Kidney (tissue), 14 donors: Measurements from ENCODE around the gene PPP1R17. TPM values are rescaled to one million over a fixed set of nuclear protein-coding genes. Genes with fewer than 3 reads are reported as not detected.

Source experiments
- DNase-seq, 5 donors: peaks; one replicate each; pipeline ENCODE4 v3.0.0-alpha.2; 2013 to 2020
- FAIRE-seq: peaks from 2 replicates; lab custom pipeline; 2012; peaks lifted over from hg19 to GRCh38; lab: Jason Lieb, UNC
- H3K27ac ChIP-seq, 2 donors: one replicate each; pipeline ENCODE4 v1.7.0; 2013; ENCODE audit warnings: low read depth in 2 of 2, low read length in 2 of 2, inconsistent platforms in 1 of 2
- H3K27me3 ChIP-seq: one replicate; pipeline ENCODE4 v1.7.1; 2013; ENCODE audit warnings: low read length, inconsistent platforms; ENCODE audit not compliant: control insufficient read depth, insufficient read depth
- H3K36me3 ChIP-seq, 3 donors: one replicate each; pipeline versions ENCODE4 v1.7.0 to v1.7.1; 2013; ENCODE audit warnings: low read length in 3 of 3, control low read depth in 1 of 3, inconsistent platforms in 1 of 3; ENCODE audit not compliant: insufficient read depth in 3 of 3, control insufficient read depth in 2 of 3
- H3K4me1 ChIP-seq, 3 donors: one replicate each; pipeline versions ENCODE4 v1.7.0 to v1.7.1; 2013; ENCODE audit warnings: low read length in 3 of 3, inconsistent platforms in 1 of 3, low read depth in 1 of 3; ENCODE audit not compliant: control insufficient read depth in 2 of 3, insufficient read depth in 2 of 3
- H3K4me3 ChIP-seq, 3 donors: one replicate each; pipeline versions ENCODE4 v1.7.0 to v1.8.1; 2013; ENCODE audit warnings: low read length in 3 of 3, control low read depth in 1 of 3, inconsistent platforms in 1 of 3
- H3K9ac ChIP-seq, 3 donors: one replicate each; pipeline versions ENCODE4 v1.7.0 to v1.7.1; 2013; ENCODE audit warnings: low read length in 3 of 3, control low read depth in 1 of 3, inconsistent platforms in 1 of 3
- H3K9me3 ChIP-seq, 3 donors: one replicate each; pipeline versions ENCODE4 v1.7.0 to v1.7.1; 2013; ENCODE audit warnings: low read length in 3 of 3, control low read depth in 1 of 3, inconsistent platforms in 1 of 3; ENCODE audit not compliant: control insufficient read depth in 2 of 3, insufficient read depth in 1 of 3
- CTCF ChIP-seq: IDR thresholded peaks from 3 replicates; pipeline ENCODE4 v1.5.1; 2012; ENCODE audit warnings: mild to moderate bottlenecking, moderate library complexity, borderline replicate concordance; ENCODE audit not compliant: insufficient read depth; ENCODE audit errors: extremely low read depth
- intact Hi-C: fragments of 100-400 bp; cut with DNase I; formaldehyde crosslinking; loops from one replicate; pipeline ENCODE4 v1.11.1; 2022
- polyA plus RNA-seq: library from polyadenylated mRNA; stranded (reverse); fragments of 350-450 nt; fragmentation: Illumina TruSeq; extraction: RNeasy Lipid Tissue Mini Kit (QIAGEN cat#74804); gene quantifications from one replicate; pipeline ENCODE4 v1.2.3, GENCODE V29; 2014; ENCODE audit warnings: low read depth, low replicate concordance; ENCODE audit not compliant: insufficient read depth
- total RNA-seq: library from RNA; stranded (reverse); fragmentation: NEBNext Ultra II Directional; extraction: Animal tissue kit (Norgen Biotek cat#: 25700); gene quantifications from one replicate; pipeline ENCODE4 v1.2.1, GENCODE V29; 2021
- donor health status: control.
- donor health status: control.
- donor health status: control.
- donor health status: control.
- donor health status: control.
- donor health status: DM: yes; HTN: yes; CAD: no.
- donor health status: Normal renal cell carcinoma (clear cell type).

The PPP1R17 gene
- total and polyA plus RNA-seq, 2 donors from 2014 or later: not detected

DNA sequence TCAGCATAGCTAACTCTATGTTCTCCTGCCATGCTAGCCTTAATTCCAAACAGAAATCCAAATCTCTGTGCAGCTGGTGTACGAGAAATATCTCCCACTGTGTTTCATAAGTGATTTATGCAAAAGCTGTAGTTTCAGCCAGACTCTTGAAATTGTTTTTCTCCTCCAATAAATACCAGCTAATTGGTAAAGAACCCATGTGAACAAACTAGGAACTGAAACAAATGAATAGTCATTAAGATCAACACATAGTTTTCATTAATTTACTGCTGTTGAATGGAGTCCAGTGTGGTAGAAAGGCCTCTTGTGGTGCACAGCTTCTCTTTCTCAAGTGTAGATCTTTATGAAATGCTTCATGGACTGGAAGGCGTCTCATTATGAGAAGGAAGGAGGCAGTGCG, 18.4 kb downstream of the PPP1R17 start:
- Histone ChIP-seq H3K9me3 (no peaks in the 10 kb centered on the region), H3K4me1 (no peaks in the 10 kb centered on the region), H3K27me3 (no peaks in the 10 kb centered on the region), H3K27ac (no peak overlapping the region), H3K4me3 (no peak overlapping the region), H3K9ac (no peak overlapping the region), H3K36me3 (no peaks in the 10 kb centered on the region)
- intact Hi-C loops: no loop called here
- DNase-seq (no peak), FAIRE-seq (no peak)
- no peak for TF ChIP-seq CTCF

- Histone ChIP-seq H3K9ac (no peak overlapping the region), H3K4me3 (no peak overlapping the region), H3K36me3 (no peaks in the 10 kb centered on the region), H3K4me1 (no peaks in the 10 kb centered on the region), H3K9me3 (no peaks in the 10 kb centered on the region), H3K27ac (no peak overlapping the region), H3K27me3 (no peaks in the 10 kb centered on the region)
- no peak for DNase-seq
- FAIRE-seq: no peak
- intact Hi-C loops: no loop called here
- TF ChIP-seq CTCF: no peak
Measured at GRCh38 chr7:31707089-31707488, 20.1 kb downstream of the PPP1R17 start.

DNA sequence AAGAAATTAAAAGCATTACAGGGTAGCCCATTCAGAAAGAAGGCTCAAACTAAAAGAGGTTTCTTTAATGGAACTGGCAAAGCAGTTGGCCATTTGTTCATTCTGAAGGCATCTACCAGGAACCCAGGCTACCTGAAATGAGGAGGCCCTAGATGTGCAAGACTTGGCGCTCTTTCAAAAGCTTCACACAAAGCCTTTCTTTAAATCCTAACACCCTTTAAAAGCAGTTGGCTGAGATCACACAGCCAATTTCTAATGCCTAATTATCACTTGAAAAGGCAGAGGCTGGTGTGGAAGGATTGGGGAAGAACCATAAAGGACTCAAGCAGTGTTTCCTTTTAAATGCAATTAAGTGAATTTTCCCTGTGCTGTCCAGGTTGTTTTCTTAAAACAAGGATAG, 23.2 kb downstream of the PPP1R17 start:
- DNase-seq: no peak
- FAIRE-seq: no peak
- H3K4me1 ChIP-seq: no peaks in the 10 kb centered on the region
- no peaks in the 10 kb centered on the region for H3K27me3 ChIP-seq
- H3K36me3 ChIP-seq: no peaks in the 10 kb centered on the region
- no peak overlapping the region for H3K27ac ChIP-seq
- H3K4me3 ChIP-seq: no peak overlapping the region
- intact Hi-C loops: no loop called here
- peaks cover 0 to 3% (median 0%) of the 10 kb centered on the region in 3 donors for H3K9me3 ChIP-seq
- H3K9ac ChIP-seq: no peak overlapping the region
- no peak for TF ChIP-seq CTCF

DNA sequence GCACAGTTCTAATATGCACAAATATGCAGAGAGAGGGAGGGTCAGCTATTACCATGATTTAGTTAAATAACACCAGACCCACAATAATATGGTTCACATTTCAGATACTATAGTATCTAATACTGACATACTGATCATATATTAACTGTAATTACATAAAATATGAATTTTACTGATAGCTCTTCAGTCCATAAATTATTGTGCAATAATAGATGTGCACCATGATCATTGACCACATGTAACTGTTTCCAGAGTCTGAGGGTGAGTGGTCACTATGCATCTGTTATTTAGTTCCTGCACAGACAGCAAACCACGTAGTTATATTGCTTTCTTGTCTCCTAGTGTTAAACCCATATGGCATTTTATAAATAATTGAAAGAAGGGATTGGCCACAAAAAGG, 29.3 kb downstream of the PPP1R17 start:
- no peaks in the 10 kb centered on the region for H3K27me3 ChIP-seq
- H3K9me3 ChIP-seq: peaks cover 0 to 3% (median 0%) of the 10 kb centered on the region in 3 donors
- no peak for DNase-seq
- TF ChIP-seq CTCF: no peak
- no peak for FAIRE-seq
- no peak overlapping the region for H3K4me3 ChIP-seq
- no peaks in the 10 kb centered on the region for H3K36me3 ChIP-seq
- no peaks in the 10 kb centered on the region for H3K4me1 ChIP-seq
- H3K27ac ChIP-seq: no peak overlapping the region
- H3K9ac ChIP-seq: no peak overlapping the region
- intact Hi-C loops: no loop called here
